Stimulated activated CD4-positive, alpha-beta T cell treated with anti-CD3 and anti-CD28 coated beads, Interleukin-2, amount 100 ng/mL, for 24 hours (primary cell): ENCODE measurements around the gene ANXA8L1.
"Not testable (repeated sequence)": the region's sequence is repeated elsewhere in the genome, so short reads cannot be mapped to it uniquely, and the experiment has no call there.

Experiments used
- DNase-seq, 2 donors: peaks; one replicate each; pipeline ENCODE4 v3.0.0-alpha.2; 2020

Gene ANXA8L1

GRCh38 chr10:46375406-46375805 lies at the start of gene ANXA8L1:
Gene ANXA8L1, plus strand, starts transcription at chr10:46375776. Its CDS starts 76 bp downstream, at chr10:46375852.
- not testable (repeated sequence) for DNase-seq

GRCh38 chr10:46326066-46326465 lies 49.5 kb upstream of the ANXA8L1 start:
- DNase-seq, result no peak

GRCh38 chr10:46326971-46327370 lies 48.6 kb upstream of the ANXA8L1 start:
- DNase-seq, result no peak

GRCh38 chr10:46327685-46328084 lies 47.9 kb upstream of the ANXA8L1 start:
- DNase-seq, result no peak

GRCh38 chr10:46328853-46329689 lies 46.5 kb upstream of the ANXA8L1 start:
- DNase-seq, result no peak

- DNase-seq, result no peak
Measured at GRCh38 chr10:46329690-46330016, 45.9 kb upstream of the ANXA8L1 start.

- no peak for DNase-seq
Measured at GRCh38 chr10:46330894-46331293, 44.7 kb upstream of the ANXA8L1 start.

- DNase-seq, result not testable (repeated sequence)
Measured at GRCh38 chr10:46365484-46365883, 10.1 kb upstream of the ANXA8L1 start.

- DNase-seq, result not testable (repeated sequence)
Measured at GRCh38 chr10:46367209-46367608, 8.4 kb upstream of the ANXA8L1 start.

- DNase-seq, result not testable (repeated sequence)
Measured at GRCh38 chr10:46367666-46368240, 7.8 kb upstream of the ANXA8L1 start.

GRCh38 chr10:46368956-46369355 lies 6.6 kb upstream of the ANXA8L1 start:
- DNase-seq, result not testable (repeated sequence)

- not testable (repeated sequence) for DNase-seq
Measured at GRCh38 chr10:46374410-46374809, 1.2 kb upstream of the ANXA8L1 start.

- DNase-seq, result not testable (repeated sequence)
Measured at GRCh38 chr10:46377022-46377421, 1.4 kb downstream of the ANXA8L1 start.

GRCh38 chr10:46377651-46378050 lies 2.1 kb downstream of the ANXA8L1 start:
- DNase-seq, result not testable (repeated sequence)

GRCh38 chr10:46378108-46378507 lies 2.5 kb downstream of the ANXA8L1 start:
- not testable (repeated sequence) for DNase-seq

- not testable (repeated sequence) for DNase-seq
Measured at GRCh38 chr10:46379233-46379848, 3.8 kb downstream of the ANXA8L1 start.

- DNase-seq, result not testable (repeated sequence)
Measured at GRCh38 chr10:46385858-46386257, 10.3 kb downstream of the ANXA8L1 start.

- DNase-seq, result not testable (repeated sequence)
Measured at GRCh38 chr10:46386694-46387093, 11.1 kb downstream of the ANXA8L1 start.

- DNase-seq, result not testable (repeated sequence)
Measured at GRCh38 chr10:46387309-46387902, 11.8 kb downstream of the ANXA8L1 start.

GRCh38 chr10:46391422-46391821 lies 15.8 kb downstream of the ANXA8L1 start:
- not testable (repeated sequence) for DNase-seq

- DNase-seq, result not testable (repeated sequence)
Measured at GRCh38 chr10:46396441-46397279, 21.1 kb downstream of the ANXA8L1 start.

- not testable (repeated sequence) for DNase-seq
Measured at GRCh38 chr10:46397767-46398166, 22.2 kb downstream of the ANXA8L1 start.
